ENCODE data around the gene ASPRV1. TPM values are rescaled to one million over a fixed set of nuclear protein-coding genes. Genes with fewer than 3 reads are reported as not detected.

Gene ASPRV1
- polyA plus RNA-seq, 4 donors: 4.1 to 5.6 (median 4.9) TPM

DNA sequence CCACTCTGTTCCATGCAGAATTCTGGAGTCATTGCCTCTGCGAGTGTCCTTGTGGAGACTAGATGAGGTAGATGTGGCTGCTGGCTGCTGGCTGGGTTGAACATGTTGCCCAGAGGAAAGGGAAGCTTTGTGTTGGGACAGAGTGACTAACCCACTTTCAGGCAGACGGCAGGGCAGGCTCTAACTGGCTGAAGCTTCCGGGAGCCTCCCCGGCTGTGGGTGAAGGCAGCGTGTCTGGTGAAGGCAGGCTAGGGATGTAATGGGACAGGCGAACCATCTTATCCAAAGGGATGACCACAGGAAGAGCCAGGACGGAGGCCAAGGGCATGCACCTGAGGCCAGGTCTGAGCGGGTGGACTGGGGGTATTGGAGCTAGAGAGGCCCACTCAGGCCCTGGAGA lies 16.0 kb downstream of the ASPRV1 start:
- DNase-seq (ENCODE audit: low read depth in 4 of 4, low spot score in 3 of 4): no peak

DNA sequence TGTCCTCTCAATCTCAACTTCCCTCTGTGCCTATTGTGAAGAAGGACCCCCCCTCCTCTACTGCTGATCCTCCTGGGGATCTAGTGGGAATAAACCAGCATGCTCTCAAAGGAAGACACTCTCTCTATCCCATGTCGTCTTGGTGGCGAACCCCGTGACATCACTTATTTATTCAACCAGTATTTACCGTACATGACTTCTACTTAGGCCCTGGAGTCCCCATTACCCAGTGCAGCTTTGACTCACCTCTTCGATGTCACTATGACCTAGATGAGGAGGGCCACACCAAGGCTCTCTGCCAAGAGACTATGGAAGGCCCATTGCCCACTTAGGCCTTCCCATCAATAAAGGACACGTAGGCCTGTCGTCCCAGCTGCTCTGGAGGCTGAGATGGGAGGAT lies 16.7 kb downstream of the ASPRV1 start:
- DNase-seq (ENCODE audit: low read depth in 4 of 4, low spot score in 3 of 4): no peak

DNA sequence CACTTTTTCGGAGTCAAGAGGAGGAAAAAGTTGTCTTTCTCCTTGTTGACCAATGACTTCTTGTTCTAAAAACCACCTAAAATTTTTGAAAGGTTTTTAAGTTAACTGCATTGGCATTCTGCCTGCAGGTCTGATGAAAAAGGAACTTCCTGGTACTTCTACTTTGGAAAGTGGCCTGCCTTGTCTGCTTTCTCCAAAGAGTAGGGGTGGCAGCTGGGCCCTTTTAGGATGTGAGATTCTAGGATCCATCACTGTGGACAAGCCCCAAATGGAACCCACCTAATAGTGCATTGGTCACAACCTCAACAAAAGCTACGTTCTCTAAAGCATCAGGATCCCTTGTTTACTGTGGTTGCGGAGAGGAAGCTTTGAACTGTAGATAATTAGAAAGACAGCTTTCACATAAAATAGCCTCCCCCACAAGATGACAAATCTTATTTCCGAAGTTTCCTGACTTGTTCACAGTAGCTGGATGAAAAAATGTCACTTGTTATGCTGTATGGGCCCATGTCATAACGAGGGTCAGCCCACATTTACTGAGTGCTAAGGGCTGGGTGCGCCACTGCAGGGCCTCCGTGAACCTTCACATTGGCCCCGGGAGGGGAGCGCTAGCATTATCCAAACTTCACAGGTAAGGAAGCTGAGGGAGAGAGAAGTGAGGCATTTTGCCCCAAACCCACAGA lies 17.4 kb downstream of the ASPRV1 start:
- DNase-seq (ENCODE audit: low read depth in 4 of 4, low spot score in 3 of 4): no peak

DNA sequence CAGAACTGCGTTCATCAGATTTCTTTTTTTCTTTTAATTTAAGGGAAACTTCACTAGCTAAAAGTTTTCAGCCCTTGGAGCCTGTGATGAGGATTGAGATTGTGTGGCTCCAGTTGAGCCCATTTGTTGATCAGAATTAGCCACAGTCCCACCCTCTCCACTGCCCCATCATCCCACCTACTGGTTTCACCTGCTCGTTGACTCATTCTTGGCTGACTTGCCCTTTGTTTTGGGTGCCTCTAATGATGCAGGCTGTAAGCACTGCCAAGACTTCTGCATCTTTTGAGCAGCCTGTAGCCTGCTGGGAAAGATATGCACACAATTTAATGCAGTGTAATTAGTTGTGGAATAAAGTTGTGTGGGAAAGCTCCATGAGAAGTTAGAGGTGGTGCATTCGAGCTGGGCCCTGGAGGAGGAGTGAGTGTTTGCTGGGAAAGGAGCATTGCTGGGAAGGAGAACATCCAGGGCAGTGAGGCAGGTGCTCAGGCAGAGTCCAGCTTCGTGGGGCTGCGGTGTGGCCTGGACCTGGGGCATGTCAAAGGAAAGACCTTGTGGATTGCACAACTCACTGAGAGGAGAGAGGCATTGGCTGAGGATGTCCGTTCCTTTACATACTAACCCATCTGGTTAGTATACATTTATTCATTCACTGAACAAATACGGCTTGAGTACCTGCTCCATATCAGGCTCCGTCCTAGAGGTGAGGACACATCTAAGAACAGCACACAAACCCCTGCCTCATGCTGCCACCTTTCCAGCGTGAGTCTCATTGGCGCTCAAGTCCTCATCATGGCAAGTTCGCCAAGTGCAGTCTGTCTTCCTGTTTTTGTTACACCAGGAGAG lies 18.2 kb downstream of the ASPRV1 start:
- DNase-seq (ENCODE audit: low read depth in 4 of 4, low spot score in 3 of 4): no peak

DNA sequence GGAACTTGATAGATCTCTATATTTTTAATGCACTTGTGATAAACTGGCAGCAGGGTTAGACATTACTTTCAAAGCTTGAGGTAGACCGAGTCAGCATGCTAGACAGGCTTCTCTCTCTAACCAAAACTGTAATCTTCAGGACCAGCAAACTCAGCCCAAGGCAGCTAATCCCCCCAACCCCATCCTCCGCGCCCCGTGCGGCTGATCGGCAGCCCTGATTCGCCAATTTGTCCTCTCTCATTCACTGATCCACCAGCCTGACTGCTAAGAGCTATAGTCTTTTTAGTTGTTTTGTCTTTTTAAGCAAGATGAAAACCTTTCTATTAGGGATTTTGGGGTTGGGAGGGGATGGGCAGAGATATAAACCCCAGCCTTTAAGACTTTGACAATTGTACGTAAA lies 20.7 kb downstream of the ASPRV1 start:
- DNase-seq (ENCODE audit: low read depth in 4 of 4, low spot score in 3 of 4): no peak

DNA sequence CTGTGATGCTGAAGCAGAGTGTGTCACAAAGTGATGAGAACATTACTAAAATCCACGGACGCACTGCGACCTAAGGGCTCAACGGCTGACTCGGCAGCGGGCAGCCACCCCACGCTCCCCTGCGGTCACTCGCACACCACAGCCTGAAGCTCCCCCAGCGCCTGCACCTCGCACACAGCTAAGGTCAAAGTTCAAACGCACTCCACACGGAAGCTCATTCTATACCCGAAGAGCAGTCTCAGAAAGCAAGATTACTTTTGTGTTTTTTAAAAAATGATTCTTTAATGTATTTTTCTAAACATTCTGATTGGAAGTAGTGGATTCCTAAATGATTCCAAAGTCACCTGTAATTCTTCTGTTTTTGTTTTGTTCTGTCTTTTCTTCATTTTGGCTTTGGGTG lies 21.7 kb downstream of the ASPRV1 start:
- DNase-seq (ENCODE audit: low read depth in 4 of 4, low spot score in 3 of 4): no peak

DNA sequence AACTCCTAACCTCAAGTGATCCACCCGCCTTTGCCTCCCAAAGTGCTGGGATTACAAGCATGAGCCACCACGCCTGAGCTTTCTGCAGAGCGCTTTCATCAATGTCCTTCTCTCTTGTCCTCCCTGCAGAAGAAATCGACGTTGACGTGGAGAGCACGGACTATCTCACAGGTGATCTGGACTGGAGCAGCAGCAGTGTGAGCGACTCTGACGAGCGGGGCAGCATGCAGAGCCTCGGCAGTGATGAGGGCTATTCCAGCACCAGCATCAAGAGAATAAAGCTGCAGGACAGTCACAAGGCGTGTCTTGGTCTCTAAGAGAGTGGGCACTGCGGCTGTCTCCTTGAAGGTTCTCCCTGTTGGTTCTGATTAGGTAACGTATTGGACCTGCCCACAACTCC lies 23.5 kb downstream of the ASPRV1 start:
- no peak for DNase-seq (ENCODE audit: low read depth in 4 of 4, low spot score in 3 of 4)

DNA sequence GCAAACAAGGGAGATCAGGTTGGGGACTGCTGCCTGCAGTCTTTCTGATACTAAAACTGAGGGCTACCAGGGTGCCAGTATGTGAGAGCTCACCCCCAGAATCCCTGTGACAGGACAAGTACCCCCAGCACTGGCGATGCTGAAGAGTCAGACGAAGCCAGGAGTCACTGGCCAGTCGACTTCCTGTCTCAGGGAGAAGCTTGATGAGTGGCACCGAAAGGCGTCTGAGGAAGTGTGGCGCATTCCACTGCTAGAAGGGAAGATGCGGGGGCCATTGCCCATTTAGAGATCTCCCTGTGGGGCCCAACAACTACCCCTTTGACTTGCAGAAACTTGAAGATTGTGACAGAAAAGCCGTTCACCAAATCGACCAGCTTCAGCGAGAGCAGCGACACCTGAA lies 24.5 kb downstream of the ASPRV1 start:
- no peak for DNase-seq (ENCODE audit: low read depth in 4 of 4, low spot score in 3 of 4)

DNA sequence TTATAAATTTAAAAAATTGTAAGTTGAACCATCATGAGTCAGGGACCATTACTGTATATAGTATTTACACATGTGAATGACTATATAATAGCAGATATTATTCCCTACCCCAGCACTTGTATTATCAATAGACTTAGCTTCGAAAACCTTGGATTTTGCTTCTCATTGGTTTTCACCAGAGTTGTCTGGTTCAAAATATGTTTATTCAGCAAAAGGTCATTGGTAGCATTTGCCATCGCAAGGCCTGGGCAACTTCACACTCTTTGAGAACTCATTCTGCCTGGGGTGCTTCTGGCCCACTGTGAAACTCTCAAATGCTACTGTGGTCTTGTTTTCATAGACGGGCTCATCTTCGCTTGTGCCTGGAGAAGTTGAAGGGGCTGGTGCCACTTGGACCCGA lies 26.4 kb downstream of the ASPRV1 start:
- DNase-seq (ENCODE audit: low read depth in 4 of 4, low spot score in 3 of 4): no peak

DNA sequence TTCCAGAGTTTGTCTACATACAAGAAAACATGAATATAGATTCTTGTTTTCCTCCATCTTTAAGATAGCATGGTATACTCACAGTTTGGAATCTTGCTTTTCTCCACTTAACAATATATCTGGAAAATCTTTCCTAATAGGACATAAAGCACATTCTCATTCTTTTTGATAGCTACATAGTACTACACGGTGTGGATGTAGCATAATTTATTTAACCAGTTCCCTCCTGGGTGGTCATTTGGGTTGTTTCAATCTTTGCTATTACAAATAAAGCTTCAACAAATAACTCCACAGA lies 26.9 kb downstream of the ASPRV1 start:
- no peak for DNase-seq (ENCODE audit: low read depth in 4 of 4, low spot score in 3 of 4)

DNA sequence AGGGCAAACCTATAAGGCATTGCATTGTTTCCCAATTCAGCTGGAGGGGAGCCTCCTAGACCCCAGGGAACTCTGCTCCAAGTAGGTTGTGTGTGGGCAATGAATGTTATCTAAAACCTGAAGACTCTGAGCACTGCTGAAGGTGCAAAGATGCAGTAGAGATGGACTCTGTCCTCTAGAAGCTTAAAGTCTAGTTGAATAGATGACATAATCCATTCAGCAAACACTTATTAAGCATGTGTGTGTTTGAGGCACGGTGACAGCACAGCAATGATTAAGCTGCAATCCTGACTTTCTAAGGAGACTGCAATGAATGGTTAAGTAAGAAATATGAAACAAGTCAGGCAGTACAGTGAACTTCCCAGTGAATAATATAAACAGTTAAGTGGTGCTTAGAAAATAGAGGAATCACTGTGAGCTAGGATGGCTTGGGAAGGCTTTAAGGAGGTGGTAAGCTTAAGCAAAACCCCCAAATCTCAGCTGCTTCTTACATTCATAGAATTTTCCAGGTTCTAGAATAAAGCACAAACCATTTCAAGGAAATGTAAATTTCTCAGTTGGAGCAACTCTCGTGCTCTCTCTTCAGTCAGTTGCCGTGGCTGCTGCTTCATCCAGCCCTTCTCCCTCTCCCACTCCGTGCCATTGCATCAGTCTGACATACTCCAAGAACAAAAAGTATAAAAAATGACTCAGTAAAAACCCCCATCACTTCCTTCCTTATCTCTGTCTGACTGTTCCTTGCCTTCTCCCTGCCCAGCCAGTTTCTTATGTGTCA lies 27.4 kb downstream of the ASPRV1 start:
- no peak for DNase-seq (ENCODE audit: low read depth in 4 of 4, low spot score in 3 of 4)

DNA sequence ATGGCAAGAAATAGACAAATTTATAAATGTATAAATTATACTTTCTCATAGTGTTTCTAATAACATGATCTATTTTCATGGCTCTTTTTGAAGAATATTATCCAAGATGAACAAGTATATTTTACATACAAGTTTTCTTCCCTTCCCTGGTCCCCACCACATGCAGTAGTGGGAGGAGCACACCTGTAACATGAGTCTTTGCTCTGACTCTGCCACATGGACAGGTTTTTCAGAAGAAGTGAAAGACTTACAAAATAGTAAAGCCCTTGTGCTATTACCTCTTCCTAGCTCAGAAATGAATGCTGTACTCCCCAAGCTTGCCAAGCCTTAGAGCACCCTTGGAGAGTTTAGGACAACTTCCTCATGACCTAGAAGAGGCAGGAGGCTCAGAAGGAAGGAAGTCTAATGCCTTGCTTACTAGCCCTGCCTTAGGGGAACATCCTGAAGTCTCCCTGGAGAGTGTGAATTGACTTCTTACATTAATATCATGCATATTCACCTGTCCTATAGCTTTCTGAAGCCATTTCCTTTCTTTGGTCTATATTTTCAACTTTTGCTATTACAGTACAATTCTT lies 28.1 kb downstream of the ASPRV1 start:
- no peak for DNase-seq (ENCODE audit: low read depth in 4 of 4, low spot score in 3 of 4)

DNA sequence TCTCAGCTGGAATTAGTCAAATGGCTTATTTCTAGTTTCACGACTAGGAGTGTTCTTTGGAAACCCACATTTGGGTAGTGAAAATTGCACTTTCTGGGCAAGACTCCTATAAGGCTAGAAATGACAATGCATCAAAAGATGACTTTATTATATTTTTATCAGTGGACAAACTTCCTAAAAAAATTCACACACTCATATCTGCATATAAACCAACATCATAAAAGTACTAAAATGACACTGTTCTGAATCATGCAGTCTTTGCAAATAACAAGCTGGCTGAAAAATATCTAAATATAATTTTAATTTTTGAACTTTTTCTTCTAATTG lies 28.9 kb downstream of the ASPRV1 start:
- no peak for DNase-seq (ENCODE audit: low read depth in 4 of 4, low spot score in 3 of 4)

DNA sequence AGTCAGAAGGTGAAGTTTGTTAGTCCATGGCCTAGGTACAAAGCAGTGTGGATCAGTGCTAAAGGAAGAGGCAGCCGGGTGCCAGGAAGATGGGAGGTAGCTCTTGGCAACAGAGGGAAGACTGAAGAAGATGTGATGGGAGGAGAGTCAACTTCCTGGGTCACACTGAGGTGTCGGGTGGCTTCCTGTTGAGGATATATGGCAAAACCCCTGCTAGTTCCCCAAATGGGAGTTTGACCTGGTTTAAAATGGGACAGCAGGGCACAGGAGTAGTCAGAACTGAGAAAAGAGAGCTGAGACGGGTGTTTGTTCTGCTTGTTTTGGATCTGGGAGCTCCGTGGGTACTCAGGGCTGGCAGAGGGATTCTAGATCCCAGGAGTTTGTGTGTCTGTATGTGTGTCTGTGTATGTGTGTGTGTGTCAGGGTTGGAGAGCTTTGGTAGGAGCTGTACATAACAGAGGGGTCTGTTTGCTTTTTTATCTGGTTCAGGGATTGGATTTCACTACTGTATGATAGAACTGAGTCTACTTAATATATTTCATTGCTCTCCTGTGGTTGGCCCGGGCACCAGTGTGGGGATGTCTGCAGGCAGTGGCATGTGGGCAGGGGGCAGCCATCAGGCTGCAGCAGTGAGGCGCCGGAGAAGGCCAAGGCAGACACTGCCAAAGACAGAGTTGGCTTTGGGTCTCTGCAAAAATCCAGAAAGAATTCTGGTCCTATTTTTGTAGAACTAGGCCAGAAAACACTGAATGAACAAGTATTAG lies 29.4 kb downstream of the ASPRV1 start:
- DNase-seq (ENCODE audit: low read depth in 4 of 4, low spot score in 3 of 4): no peak

DNA sequence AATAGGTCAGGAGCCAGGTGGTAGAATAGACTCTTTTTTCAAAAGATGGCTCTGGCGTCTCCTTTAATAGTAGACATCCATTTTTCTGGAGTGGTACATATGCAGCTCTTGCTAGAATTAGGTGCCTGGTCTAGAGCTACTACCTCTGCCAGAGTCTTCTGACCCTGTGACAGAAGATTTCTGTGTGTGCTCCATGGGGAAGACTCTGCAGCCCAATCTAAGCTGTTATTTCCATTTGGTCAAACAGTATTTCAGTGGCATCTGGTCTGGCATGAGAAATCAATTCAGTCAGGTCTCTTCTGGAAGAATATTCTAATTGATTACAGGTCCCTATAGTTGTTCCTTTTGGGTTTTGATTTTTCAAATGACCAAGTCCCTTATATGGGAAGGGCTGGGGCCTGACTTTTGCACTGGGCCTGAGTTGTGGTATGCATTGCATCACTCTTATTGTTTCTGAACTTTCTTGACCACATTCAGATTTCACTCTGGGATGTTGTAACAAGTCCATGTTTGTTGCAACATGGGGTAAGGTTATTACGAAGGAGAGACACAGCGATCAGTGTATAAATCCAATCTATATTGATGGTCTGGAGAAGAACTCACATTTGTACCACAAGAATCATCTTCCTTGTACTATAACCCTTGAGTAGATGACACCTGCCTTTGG lies 34.4 kb downstream of the ASPRV1 start:
- no peak for DNase-seq (ENCODE audit: low read depth in 4 of 4, low spot score in 3 of 4)

DNA sequence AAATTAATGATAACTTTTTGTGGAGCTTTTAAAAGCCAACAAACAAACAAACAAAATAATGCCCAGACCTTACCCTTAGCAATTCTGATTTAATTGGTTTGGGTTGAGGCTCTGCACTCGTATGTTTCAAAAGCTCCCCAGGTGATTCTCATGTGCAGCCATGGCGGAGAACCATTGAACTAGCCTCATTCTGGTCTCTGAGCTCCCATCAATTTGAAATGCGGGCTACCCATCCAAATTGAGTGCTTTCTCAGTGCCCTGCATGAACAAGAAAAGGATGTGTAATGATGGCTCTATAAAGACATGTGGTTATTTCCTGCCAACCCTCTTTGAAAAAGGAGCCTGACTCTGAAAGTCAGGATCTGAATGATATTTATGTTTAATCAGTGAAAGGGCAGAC lies 38.3 kb downstream of the ASPRV1 start:
- DNase-seq (ENCODE audit: low read depth in 4 of 4, low spot score in 3 of 4): no peak

DNA sequence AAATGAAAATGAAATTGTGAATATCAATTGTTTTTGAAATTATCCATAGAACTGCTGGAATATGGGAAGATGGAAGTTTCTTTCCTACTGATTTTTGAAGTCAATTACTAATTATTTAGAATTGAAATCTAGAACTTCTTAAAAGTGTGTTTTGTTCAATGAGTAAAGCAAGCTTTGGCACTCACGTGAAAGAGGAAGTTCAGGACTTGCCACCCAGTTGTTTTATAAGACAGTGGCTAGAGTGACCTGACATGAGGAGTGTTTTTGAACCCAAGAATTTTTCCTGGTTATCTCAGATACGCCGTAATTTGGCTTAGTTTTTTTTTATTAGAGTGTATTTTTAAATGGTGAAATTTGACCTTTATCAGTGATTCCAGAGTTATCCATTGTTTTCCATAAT lies 43.0 kb downstream of the ASPRV1 start:
- DNase-seq (ENCODE audit: low read depth in 4 of 4, low spot score in 3 of 4): no peak

DNA sequence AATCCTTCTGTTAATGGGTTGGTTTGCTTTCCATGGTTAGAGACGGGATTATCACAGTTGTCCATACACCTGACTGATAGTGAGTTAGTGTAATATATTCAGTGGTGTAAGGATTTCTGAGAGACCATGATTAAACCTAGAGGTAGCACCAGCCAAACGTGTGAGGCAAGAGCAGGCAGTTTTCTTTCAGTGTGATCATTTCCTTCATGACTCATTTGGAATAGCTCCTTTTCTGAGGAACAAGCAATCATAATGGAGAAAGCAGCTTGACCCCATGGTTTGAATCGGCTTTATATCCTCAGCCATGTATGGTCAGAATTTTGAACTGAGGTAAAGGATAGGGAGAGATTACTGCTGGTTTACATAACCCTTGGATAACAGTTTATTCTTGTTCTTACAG lies 43.6 kb downstream of the ASPRV1 start:
- DNase-seq (ENCODE audit: low read depth in 4 of 4, low spot score in 3 of 4): no peak

DNA sequence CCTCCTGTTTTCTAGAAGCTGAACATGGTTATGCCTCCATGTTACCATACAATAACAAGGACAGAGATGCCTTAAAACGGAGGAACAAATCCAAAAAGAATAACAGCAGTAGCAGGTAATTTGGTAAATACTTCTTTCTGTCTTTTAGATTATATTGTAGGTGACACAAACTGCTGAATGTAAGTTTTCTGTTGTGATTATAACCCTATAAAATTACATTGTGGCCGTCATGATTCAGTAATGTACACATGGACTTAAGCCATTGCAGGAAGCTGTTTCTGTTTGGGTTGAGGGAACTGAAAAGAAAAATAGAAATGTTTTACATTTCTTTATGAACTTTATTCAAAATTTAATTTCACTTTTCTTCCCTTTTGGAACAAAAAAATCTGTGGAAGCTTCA lies 45.3 kb downstream of the ASPRV1 start:
- no peak for DNase-seq (ENCODE audit: low read depth in 4 of 4, low spot score in 3 of 4)
